ENCODE results near the gene MANEAL. TPM values are rescaled to one million over a fixed set of nuclear protein-coding genes. Genes with fewer than 3 reads are reported as not detected.

MANEAL gene
- total RNA-seq, 1 donor from 2014 or later, result 3.1 TPM

DNA sequence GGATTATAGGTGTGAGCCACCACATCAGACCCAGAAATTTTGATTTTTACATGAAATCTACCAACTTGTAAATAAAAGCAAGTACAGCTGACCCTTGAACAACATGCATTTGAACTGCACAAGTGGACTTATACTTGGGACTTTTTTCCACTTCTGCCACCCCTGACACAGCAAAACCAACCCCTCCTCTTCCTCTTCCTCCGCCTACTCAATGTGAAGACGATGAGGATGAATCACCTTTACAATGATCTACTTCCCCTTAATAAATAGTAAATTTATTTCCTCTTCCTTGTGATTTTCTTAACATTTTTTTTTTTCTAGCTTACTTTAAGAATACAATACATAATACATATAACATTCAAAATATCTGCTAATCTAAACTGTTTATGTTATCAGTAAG, 31.9 kb downstream of the MANEAL start:
- Mint-ChIP-seq H3K36me3 (ENCODE audit: low read depth) (peaks cover 53% of the 10 kb centered on the region), H3K4me1 (peaks cover 9% of the 10 kb centered on the region), H3K9me3 (no peaks in the 10 kb centered on the region), H3K27me3 (no peaks in the 10 kb centered on the region), H3K4me3 (no peak overlapping the region), H3K27ac (peak overlapping the region; percentile 39)
- DNase-seq, result no peak
- intact Hi-C loops (cut with micrococcal nuclease), result no loop called here

DNA sequence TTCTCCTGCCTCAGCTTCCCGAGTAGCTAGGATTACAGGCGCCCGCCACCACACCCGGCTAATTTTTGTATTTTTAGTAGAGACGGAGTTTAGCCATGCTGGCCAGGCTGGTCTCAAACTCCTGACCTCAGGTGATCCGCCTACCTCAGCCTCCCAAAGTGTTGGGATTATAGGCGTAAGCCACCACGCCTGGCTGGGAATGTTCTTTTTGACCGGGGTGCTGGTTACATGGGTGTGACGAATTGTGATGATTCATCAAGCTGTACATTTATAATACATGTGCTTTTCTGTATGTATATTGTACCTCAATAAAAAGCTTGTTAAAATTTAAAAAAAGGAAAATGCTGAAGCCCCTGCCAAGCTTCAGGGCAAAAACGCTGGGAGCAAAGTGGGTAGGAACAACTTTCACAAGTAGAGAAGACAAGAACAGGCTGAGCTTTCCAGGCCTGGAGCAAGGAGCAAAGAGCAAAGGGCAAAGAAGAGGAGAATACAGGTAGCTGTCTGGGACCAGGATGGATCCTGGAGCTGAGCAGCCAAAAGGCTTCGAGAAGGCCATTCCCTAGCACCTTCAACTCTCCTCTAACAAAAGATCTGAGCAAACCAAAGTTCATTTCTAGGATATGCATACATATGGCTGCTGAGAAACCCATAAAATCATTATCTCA, 34.9 kb downstream of the MANEAL start:
- Mint-ChIP-seq H3K4me3 (no peak overlapping the region), H3K27me3 (no peaks in the 10 kb centered on the region), H3K4me1 (peaks cover 8% of the 10 kb centered on the region), H3K27ac (no peak overlapping the region), H3K9me3 (no peaks in the 10 kb centered on the region), H3K36me3 (ENCODE audit: low read depth) (peaks cover 45% of the 10 kb centered on the region)
- intact Hi-C loops (cut with micrococcal nuclease), result no loop called here
- DNase-seq, result no peak

DNA sequence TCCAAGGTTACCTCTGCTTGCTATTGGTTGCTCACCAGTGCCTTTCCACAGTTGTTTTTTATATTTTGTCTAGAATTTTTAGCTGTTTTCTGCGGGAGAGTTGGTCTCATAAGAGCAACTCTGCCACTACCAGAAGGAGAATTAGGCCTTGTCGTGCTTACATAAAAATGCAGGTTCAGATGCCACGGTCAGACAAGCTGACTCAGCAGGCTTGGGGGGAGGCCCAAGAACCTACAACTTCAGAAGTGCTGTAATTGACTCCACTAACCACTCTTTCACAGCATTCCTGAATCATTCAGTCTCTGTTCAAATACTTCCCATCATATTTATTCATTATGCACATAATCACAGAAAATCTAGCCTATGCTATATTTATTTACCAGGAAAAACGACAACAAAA, 37.5 kb downstream of the MANEAL start:
- Mint-ChIP-seq H3K27me3 (no peaks in the 10 kb centered on the region), H3K27ac (no peak overlapping the region), H3K9me3 (no peaks in the 10 kb centered on the region), H3K4me3 (no peak overlapping the region), H3K36me3 (ENCODE audit: low read depth) (peaks cover 54% of the 10 kb centered on the region), H3K4me1 (no peaks in the 10 kb centered on the region)
- no peak for DNase-seq
- intact Hi-C loops (cut with micrococcal nuclease), result no loop called here

DNA sequence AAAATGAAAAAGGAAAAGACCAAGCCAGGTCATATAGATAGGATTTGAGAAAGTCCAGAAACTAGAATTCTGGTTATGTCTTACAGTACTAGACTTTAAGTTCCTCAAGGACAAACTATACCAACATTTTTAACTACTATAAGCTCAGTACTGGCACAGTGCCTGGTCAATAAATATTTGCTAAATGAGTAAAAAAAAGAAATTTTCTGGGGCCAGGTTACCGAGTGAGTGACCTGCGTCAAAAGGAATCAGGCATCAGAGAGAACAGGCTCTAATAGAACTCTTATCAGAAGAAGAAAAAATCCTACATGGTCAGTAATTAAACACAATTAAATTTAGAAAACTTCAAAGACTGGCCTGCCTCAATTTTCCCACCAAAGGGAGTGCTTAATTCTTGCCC, 38.2 kb downstream of the MANEAL start:
- intact Hi-C loops (cut with micrococcal nuclease), result no loop called here
- DNase-seq, result no peak
- no peaks in the 10 kb centered on the region for H3K9me3 Mint-ChIP-seq
- H3K36me3 Mint-ChIP-seq (ENCODE audit: low read depth), result peaks cover 56% of the 10 kb centered on the region
- H3K4me3 Mint-ChIP-seq, result no peak overlapping the region
- no peak overlapping the region for H3K27ac Mint-ChIP-seq
- H3K27me3 Mint-ChIP-seq, result no peaks in the 10 kb centered on the region
- H3K4me1 Mint-ChIP-seq, result no peaks in the 10 kb centered on the region

DNA sequence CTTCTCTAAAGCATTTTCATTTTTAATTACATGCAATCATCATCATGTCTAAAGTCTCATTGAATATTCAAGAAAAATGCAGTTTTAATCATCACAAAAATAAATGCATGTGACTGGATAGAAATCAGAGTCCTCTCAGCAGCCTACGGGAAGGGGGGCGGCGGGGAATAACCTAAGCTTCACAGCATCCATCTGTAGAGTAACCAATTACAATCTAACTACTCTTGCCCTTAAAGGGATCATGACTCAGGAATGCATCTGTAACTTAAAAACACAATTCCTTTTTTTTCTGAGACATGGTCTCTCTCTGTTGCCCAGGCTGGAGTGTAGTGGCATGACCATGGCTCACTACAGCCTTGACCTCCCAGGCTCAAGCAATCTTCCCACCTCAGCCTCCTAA, 43.1 kb downstream of the MANEAL start:
- Mint-ChIP-seq H3K27me3 (no peaks in the 10 kb centered on the region), H3K36me3 (ENCODE audit: low read depth) (peaks cover 58% of the 10 kb centered on the region), H3K27ac (no peak overlapping the region), H3K4me1 (no peaks in the 10 kb centered on the region), H3K4me3 (no peak overlapping the region), H3K9me3 (no peaks in the 10 kb centered on the region)
- intact Hi-C loops (cut with micrococcal nuclease), result no loop called here
- no peak for DNase-seq

DNA sequence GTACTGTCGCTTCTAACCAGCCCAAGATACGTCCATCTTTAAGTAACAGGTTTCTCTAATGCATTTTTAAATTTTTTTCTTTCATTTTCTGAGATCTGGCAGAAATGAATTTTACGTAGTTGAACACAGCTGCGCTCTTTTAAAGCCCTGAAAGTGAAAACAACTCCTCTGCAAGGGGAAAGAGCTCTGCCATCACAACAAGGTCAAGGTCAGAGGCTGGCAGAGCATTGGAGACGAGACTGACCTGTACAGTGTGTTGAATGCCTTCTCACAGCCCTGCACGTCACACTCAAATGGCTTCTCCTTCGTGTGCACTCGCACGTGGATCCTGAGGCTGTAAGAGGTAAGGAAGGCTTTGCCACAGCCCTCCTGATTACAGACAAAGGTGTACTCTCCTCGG, 46.0 kb downstream of the MANEAL start:
- intact Hi-C loops (cut with micrococcal nuclease), result no loop called here
- Mint-ChIP-seq H3K36me3 (ENCODE audit: low read depth) (peaks cover 49% of the 10 kb centered on the region), H3K27me3 (no peaks in the 10 kb centered on the region)

DNA sequence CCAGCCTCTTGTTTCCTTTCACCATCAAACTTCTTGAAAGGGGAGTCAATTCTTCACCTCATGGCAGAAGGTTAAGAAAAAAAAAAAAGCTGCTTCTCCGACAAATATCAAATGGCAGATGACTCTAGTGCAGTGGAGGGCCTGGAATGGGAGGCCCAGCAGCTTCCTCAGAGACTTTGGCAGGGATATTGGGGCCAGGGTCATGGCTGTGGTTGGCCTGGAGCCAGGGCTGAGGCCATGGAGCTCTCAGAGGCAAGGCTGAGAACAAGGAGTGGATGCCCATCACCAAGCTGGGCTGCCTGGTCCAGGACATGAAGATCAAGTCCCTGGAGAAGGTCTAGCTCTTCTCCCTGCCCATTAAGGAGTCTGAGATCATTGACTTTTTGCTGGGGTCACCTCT, 47.1 kb downstream of the MANEAL start:
- peaks cover 13% of the 10 kb centered on the region for H3K4me1 Mint-ChIP-seq
- H3K36me3 Mint-ChIP-seq (ENCODE audit: low read depth), result peaks cover 45% of the 10 kb centered on the region
- no peak overlapping the region for H3K4me3 Mint-ChIP-seq
- no peaks in the 10 kb centered on the region for H3K27me3 Mint-ChIP-seq
- DNase-seq, result no peak
- H3K27ac Mint-ChIP-seq, result peak overlapping the region; percentile 20
- H3K9me3 Mint-ChIP-seq, result no peaks in the 10 kb centered on the region
- intact Hi-C loops (cut with micrococcal nuclease), result no loop called here

More for the DNA sequence above, 46.0 kb downstream of the MANEAL start:
- H3K4me1 Mint-ChIP-seq, result peaks cover 6% of the 10 kb centered on the region
- no peak overlapping the region for H3K4me3 Mint-ChIP-seq
- H3K9me3 Mint-ChIP-seq, result no peaks in the 10 kb centered on the region
- no peak overlapping the region for H3K27ac Mint-ChIP-seq
- DNase-seq, result no peak

DNA sequence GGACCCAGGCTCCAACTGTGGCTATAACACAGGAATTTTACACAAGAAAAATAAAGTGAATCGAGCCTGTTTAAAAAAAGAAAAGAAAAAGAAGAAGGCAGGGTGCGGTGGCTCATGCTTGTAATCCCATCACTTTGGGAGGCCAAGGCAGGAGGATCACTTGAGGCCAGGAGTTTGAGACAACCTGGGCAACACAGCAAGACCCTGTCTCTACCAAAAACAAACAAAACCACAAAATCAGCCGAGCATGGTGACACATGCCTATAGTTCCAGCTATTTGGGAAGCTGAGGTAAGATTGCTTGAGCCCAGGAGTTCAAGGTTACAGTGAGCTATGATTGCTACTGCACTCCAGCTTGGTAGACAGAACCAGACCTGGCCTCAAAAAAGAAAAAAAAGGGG, 48.0 kb downstream of the MANEAL start:
- Mint-ChIP-seq H3K4me1 (peaks cover 21% of the 10 kb centered on the region), H3K27me3 (no peaks in the 10 kb centered on the region), H3K9me3 (no peaks in the 10 kb centered on the region), H3K36me3 (ENCODE audit: low read depth) (peaks cover 38% of the 10 kb centered on the region), H3K27ac (no peak overlapping the region), H3K4me3 (no peak overlapping the region)
- no peak for DNase-seq
- intact Hi-C loops (cut with micrococcal nuclease), result no loop called here

DNA sequence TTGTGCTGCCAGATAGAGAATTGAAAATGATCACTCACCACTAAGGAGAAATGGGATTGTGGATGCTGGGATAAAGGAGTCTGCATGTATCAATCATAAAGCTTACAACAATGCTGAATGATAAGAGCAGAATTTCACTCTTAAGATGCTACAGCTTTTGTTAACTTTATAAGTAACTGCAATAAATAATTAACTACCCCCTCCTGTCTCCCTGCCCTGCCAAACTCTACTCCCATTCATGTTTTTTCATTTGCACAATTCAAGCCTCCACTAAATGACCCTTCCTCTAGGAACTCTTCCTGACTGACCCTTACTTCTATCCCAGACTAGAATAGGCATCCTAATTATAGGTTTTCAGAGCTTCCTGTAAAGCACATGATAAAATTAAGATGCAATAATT, 50.9 kb downstream of the MANEAL start:
- DNase-seq, result no peak
- Mint-ChIP-seq H3K36me3 (ENCODE audit: low read depth) (peaks cover 31% of the 10 kb centered on the region), H3K9me3 (no peaks in the 10 kb centered on the region), H3K4me1 (peaks cover 28% of the 10 kb centered on the region), H3K27ac (no peak overlapping the region), H3K4me3 (no peak overlapping the region), H3K27me3 (no peaks in the 10 kb centered on the region)
- intact Hi-C loops (cut with micrococcal nuclease), result no loop called here

DNA sequence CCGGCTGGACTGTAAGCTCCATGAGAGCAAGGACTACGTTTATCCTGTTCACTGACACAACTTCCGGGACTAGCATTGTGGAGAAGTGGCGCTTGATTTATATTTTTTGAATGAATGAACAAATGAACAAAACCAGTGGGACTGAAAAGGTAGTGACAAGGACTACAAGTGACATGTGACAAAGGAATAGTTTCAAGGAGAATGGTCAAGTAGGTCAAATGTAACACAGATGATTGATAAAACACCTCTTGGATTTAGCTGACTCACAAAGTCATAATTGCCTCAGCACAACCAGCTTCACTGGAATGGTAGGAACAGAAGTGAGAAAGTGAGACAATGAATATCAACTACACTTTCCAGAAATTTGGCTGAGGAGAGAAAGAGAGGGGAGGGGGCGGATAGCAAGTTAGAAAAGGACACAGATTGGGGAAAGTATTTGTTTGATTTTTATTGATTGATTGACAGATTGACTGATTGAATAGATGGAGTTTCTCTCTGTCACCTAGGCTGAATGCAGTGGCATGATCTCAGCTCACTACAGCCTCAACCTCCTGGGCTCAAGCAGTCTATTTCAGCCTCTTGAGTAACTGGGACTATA, 51.5 kb downstream of the MANEAL start:
- no peaks in the 10 kb centered on the region for H3K9me3 Mint-ChIP-seq
- H3K36me3 Mint-ChIP-seq (ENCODE audit: low read depth), result peaks cover 24% of the 10 kb centered on the region
- intact Hi-C loops (cut with micrococcal nuclease), result no loop called here
- no peaks in the 10 kb centered on the region for H3K27me3 Mint-ChIP-seq
- H3K4me1 Mint-ChIP-seq, result peaks cover 28% of the 10 kb centered on the region
- no peak overlapping the region for H3K4me3 Mint-ChIP-seq
- DNase-seq, result no peak
- peak overlapping the region; percentile 7 for H3K27ac Mint-ChIP-seq

DNA sequence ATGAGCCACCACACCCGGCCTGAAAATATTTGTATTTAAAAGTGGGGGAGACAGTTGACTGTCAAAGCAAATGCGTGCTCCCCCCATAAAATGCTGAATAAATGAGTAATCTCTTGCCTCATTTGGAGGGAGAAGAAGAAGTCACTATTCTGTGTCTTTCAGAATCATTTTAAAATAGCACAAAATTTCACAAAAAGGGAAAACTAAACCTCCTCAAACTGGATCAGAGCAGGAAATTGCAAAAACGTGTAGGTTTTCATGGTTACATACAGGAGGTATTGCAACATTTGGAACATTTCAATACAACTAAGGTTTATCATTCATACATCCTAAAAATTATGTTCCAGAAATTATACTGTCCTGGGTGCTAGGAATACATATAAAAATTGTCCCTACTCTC, 52.1 kb downstream of the MANEAL start:
- Mint-ChIP-seq H3K27ac (no peak overlapping the region), H3K27me3 (no peaks in the 10 kb centered on the region)

DNA sequence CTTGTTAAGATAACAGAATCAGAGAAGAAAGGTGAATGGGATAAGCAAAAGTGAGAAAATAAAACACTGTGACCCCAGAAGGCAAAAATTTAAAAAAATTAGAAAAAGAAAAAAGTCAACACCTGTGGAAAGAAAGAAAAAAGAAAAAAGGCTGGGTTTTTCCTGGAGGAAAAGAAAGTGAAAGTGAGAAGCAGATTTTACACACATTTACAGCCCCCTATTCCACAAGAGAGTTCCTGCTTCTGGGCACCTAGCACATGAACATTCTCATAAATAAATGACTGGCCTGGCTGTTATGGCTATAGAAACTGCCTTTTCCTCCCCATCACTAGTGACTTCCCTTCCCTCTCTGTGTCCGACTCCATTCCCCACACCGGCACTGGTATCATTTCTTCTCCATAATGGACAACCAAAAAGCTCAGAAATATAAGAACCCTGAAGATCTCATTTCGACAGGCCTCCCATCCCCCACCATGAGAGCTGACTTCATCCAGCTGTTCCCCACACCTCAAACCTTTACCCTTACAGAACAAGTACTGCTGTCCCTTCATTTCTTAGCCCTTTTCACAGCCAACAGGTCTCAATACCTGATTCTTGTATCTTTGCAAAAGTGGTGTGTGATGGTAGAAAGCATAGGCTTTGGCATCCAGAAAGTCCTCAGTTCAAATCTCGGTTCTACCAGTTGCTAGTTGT, 53.1 kb downstream of the MANEAL start:
- Mint-ChIP-seq H3K27me3 (no peaks in the 10 kb centered on the region), H3K4me1 (peaks cover 28% of the 10 kb centered on the region), H3K27ac (peak overlapping the region; percentile 68), H3K4me3 (peak overlapping the region; percentile 69), H3K36me3 (ENCODE audit: low read depth) (peaks cover 19% of the 10 kb centered on the region), H3K9me3 (no peaks in the 10 kb centered on the region)
- no peak for DNase-seq
- intact Hi-C loops (cut with micrococcal nuclease), result no loop called here

More for the DNA sequence above, 52.1 kb downstream of the MANEAL start:
- Mint-ChIP-seq H3K36me3 (ENCODE audit: low read depth) (peaks cover 20% of the 10 kb centered on the region), H3K4me1 (peaks cover 28% of the 10 kb centered on the region), H3K4me3 (no peak overlapping the region), H3K9me3 (no peaks in the 10 kb centered on the region)
- no peak for DNase-seq
- intact Hi-C loops (cut with micrococcal nuclease), result no loop called here

DNA sequence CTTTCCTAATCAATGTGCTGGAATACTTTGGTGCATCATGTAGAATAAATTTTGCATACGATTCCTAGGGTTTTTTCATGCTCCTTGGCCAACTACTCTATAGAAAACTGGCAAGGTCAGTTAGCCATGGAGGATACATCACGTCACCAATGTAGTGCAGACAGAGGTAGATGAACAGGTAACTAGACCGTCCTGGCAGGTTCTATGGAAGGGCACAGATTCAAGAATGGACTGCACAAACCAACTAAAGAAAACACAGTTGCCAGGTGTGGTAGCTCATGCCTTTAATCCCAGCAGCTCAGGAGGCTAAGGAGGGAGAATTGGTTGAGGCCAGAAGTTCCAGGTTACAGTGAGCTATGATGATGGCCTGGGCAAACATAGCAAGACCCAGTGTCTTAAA, 55.8 kb downstream of the MANEAL start:
- intact Hi-C loops (cut with micrococcal nuclease), result no loop called here
- H3K27me3 Mint-ChIP-seq, result no peaks in the 10 kb centered on the region
- peaks cover 24% of the 10 kb centered on the region for H3K36me3 Mint-ChIP-seq (ENCODE audit: low read depth)

DNA sequence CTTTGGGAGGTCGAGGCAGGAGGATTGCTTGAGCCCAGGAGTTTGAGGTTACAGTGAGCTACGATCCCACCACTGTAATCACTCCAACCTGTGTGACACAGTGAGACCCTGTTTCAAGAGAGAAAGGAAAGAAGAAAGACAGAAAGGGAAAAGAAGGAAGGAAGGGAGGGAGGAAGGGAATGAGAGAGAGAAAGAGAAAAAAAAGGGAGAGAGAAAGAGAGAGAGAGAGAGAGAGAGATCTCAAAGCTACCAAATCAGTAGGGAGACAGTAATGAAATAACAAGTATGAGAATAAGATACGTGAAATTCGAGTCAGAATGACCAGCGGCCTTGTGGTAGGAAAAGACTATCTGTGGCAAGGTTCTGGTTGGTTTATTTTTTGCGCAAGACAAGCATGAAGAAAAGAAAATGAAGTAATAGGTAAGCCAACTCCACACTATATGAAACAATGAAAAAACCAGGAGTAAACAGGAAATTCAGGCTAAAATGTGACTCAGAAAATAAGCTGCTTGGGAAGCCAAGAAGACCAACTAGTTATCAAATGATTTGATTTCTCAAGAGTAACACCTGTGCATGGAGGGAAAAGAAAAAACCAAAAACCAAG, 56.8 kb downstream of the MANEAL start:
- intact Hi-C loops (cut with micrococcal nuclease), result no loop called here
- no peaks in the 10 kb centered on the region for H3K9me3 Mint-ChIP-seq
- H3K27ac Mint-ChIP-seq, result no peak overlapping the region
- H3K27me3 Mint-ChIP-seq, result no peaks in the 10 kb centered on the region
- peaks cover 24% of the 10 kb centered on the region for H3K36me3 Mint-ChIP-seq (ENCODE audit: low read depth)
- H3K4me1 Mint-ChIP-seq, result peaks cover 35% of the 10 kb centered on the region
- no peak overlapping the region for H3K4me3 Mint-ChIP-seq
- no peak for DNase-seq

More for the DNA sequence above, 55.8 kb downstream of the MANEAL start:
- no peak for DNase-seq
- Mint-ChIP-seq H3K4me1 (peaks cover 34% of the 10 kb centered on the region), H3K4me3 (no peak overlapping the region), H3K27ac (no peak overlapping the region), H3K9me3 (no peaks in the 10 kb centered on the region)

Measured in activated CD4-positive, alpha-beta T cell treated with anti-CD3 and anti-CD28 coated beads, Interleukin-2, amount 10 ng/mL, durations not matched to agents 24 days and 14 days (primary cell).